Keratinocyte (primary cell): ENCODE measurements around the gene BAZ1A. TPM values are rescaled to one million over a fixed set of nuclear protein-coding genes. Genes with fewer than 3 reads are reported as not detected.

Source experiments
- DNase-seq: peaks from one replicate; pipeline ENCODE4 v3.0.0-alpha.2; 2011; ENCODE audit warnings: low read depth, missing footprints, low spot score
- FAIRE-seq: peaks from 2 replicates; lab custom pipeline; 2011; peaks lifted over from hg19 to GRCh38; lab: Jason Lieb, UNC
- H2AFZ ChIP-seq: 2 replicates; pipeline ENCODE4 v1.6.0; 2012; ENCODE audit warnings: low read length, control low read depth, inconsistent platforms; ENCODE audit not compliant: control insufficient read depth
- H3K27ac ChIP-seq: 2 replicates; pipeline ENCODE4 v1.5.1; 2011; ENCODE audit warnings: low read length; ENCODE audit not compliant: control insufficient read depth, insufficient read depth
- H3K27me3 ChIP-seq: 3 replicates; pipeline ENCODE4 v1.6.0; 2011; ENCODE audit warnings: low read length; ENCODE audit not compliant: control insufficient read depth, insufficient read depth; ENCODE audit errors: extremely low read depth
- H3K36me3 ChIP-seq, 2 experiments: 2 replicates in 1 of 2; 3 replicates in 1 of 2; pipeline ENCODE4 v1.5.1; 2011; ENCODE audit warnings: low read length in 2 of 2, mild to moderate bottlenecking in 1 of 2; ENCODE audit not compliant: control insufficient read depth in 2 of 2, insufficient read depth in 2 of 2; ENCODE audit errors: extremely low read depth in 1 of 2
- H3K4me1 ChIP-seq: 3 replicates; pipeline ENCODE4 v1.5.1; 2011; ENCODE audit warnings: low read length; ENCODE audit not compliant: control insufficient read depth, insufficient read depth; ENCODE audit errors: extremely low read depth
- H3K4me2 ChIP-seq: 3 replicates; pipeline ENCODE4 v1.6.0; 2011; ENCODE audit warnings: low read depth, low read length; ENCODE audit not compliant: control insufficient read depth, insufficient read depth; ENCODE audit errors: extremely low read depth
- H3K4me3 ChIP-seq, 3 experiments: fragments of 200-600 bp in 1 of 3; sonication (generic) in 1 of 3; 2 replicates in 2 of 3; 3 replicates in 1 of 3; pipeline ENCODE4 v1.5.1; 2011 to 2016; ENCODE audit warnings: low read length in 3 of 3, mild to moderate bottlenecking in 3 of 3, control low read depth in 2 of 3, inconsistent platforms in 1 of 3, low read depth in 1 of 3, mixed read lengths in 1 of 3, mixed run types in 1 of 3, moderate library complexity in 1 of 3; ENCODE audit not compliant: control insufficient read depth in 2 of 3, insufficient read depth in 2 of 3; ENCODE audit errors: extremely low read depth in 1 of 3
- H3K79me2 ChIP-seq: 2 replicates; pipeline ENCODE4 v1.6.0; 2012; ENCODE audit warnings: low read length; ENCODE audit not compliant: control insufficient read depth, insufficient read depth
- H3K9ac ChIP-seq: 3 replicates; pipeline ENCODE4 v1.6.0; 2011; ENCODE audit warnings: low read length; ENCODE audit not compliant: control insufficient read depth, insufficient read depth; ENCODE audit errors: extremely low read depth
- H3K9me1 ChIP-seq: 3 replicates; pipeline ENCODE4 v1.6.0; 2011; ENCODE audit warnings: low read length; ENCODE audit not compliant: control insufficient read depth, insufficient read depth; ENCODE audit errors: extremely low read depth
- H3K9me3 ChIP-seq: 2 replicates; pipeline ENCODE4 v1.5.1; 2012; ENCODE audit warnings: low read depth, low read length; ENCODE audit not compliant: control insufficient read depth
- H4K20me1 ChIP-seq: 3 replicates; pipeline ENCODE4 v1.6.0; 2011; ENCODE audit warnings: low read length; ENCODE audit not compliant: control insufficient read depth, insufficient read depth; ENCODE audit errors: extremely low read depth
- EZH2 ChIP-seq: IDR thresholded peaks from one replicate; pipeline ENCODE4 v1.6.1; 2012; ENCODE audit warnings: inconsistent platforms, mild to moderate bottlenecking, low read length, moderate library complexity
- dilution Hi-C: fragments of 300-500 bp; cut with MboI; formaldehyde crosslinking; loops from one replicate; pipeline ENCODE4 v1.7.0; 2020; ENCODE audit warnings: low sequenced_read_pairs; ENCODE audit not compliant: extremely low pct_ligation_motif_present
- polyA plus RNA-seq, 5 experiments: library from polyadenylated mRNA; depleted of rRNA in 3 of 5; stranded (reverse) in 3 of 5; stranded (forward) in 1 of 5; unstranded in 1 of 5; fragments of >200 nt; gene quantifications; 1 replicate in 1 of 5; 2 replicates in 3 of 5; 3 replicates in 1 of 5; pipeline versions ENCODE4 v1.2.1 to v1.2.3, GENCODE V29; 2011 to 2012; ENCODE audit warnings: missing spikeins in 2 of 5, low read depth in 1 of 5, low replicate concordance in 1 of 5
- TF ChIP-seq, protein P1 (sequence below), 3 experiments: IDR thresholded peaks in 1 of 3; conservative IDR thresholded peaks in 1 of 3; optimal IDR thresholded peaks in 1 of 3; 2 replicates in 2 of 3; 3 replicates in 1 of 3; pipeline versions ENCODE3 to v1.5.1; 2011; ENCODE audit warnings: low read length in 3 of 3, mild to moderate bottlenecking in 3 of 3, moderate library complexity in 2 of 3, control low read depth in 1 of 3, inconsistent platforms in 1 of 3; ENCODE audit not compliant: insufficient read depth in 2 of 3; ENCODE audit errors: extremely low read depth in 1 of 3

Gene BAZ1A
- polyA plus RNA-seq, 1 donor (not counting 4 experiments of a cell fraction or from before 2014, with no cell fraction given) = 52.0 TPM

DNA sequence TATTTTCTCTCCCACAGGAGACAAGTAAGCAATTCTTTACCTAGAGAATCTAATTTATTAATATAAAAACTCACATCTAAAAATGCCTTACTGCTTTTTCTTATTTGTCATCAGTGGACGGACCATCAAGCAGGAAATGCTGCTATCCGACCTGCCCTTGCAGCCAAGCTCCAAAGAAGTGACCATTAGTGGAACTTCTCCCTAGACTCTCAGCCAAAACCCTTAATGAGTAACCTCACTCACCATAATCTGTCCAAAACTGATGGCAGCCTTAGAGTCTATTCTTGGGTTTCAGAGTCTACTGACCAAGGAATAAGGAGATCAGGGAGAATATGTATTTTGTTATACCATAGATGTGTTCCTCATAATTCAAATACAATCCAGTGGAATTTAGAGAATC is 99.8 kb downstream of the BAZ1A start:
- no peaks in the 10 kb centered on the region for H4K20me1 ChIP-seq
- H3K4me3 ChIP-seq = no peak overlapping the region
- FAIRE-seq = no peak
- peaks cover 11 to 13% of the 10 kb centered on the region in 2 experiments for H3K36me3 ChIP-seq
- no peak overlapping the region for H2AFZ ChIP-seq
- H3K4me2 ChIP-seq = no peak overlapping the region
- no peaks in the 10 kb centered on the region for H3K9me1 ChIP-seq
- H3K9me3 ChIP-seq = no peaks in the 10 kb centered on the region
- peaks cover under 1% of the 10 kb centered on the region for H3K4me1 ChIP-seq
- no peak overlapping the region for H3K9ac ChIP-seq
- TF ChIP-seq EZH2 = no peak
- TF ChIP-seq, protein P1, sequence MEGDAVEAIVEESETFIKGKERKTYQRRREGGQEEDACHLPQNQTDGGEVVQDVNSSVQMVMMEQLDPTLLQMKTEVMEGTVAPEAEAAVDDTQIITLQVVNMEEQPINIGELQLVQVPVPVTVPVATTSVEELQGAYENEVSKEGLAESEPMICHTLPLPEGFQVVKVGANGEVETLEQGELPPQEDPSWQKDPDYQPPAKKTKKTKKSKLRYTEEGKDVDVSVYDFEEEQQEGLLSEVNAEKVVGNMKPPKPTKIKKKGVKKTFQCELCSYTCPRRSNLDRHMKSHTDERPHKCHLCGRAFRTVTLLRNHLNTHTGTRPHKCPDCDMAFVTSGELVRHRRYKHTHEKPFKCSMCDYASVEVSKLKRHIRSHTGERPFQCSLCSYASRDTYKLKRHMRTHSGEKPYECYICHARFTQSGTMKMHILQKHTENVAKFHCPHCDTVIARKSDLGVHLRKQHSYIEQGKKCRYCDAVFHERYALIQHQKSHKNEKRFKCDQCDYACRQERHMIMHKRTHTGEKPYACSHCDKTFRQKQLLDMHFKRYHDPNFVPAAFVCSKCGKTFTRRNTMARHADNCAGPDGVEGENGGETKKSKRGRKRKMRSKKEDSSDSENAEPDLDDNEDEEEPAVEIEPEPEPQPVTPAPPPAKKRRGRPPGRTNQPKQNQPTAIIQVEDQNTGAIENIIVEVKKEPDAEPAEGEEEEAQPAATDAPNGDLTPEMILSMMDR (optimal IDR thresholded peaks at IDR 0.05 in 1 of 3, IDR thresholded peaks at IDR 0.05 in 1 of 3, conservative IDR thresholded peaks at IDR 0.05 in 1 of 3; ENCODE audit: extremely low read depth in 1 of 3, insufficient read depth in 2 of 3, low read length in 3 of 3) = no peak
- no peak overlapping the region for H3K27ac ChIP-seq
- no peak for DNase-seq
- H3K27me3 ChIP-seq = no peaks in the 10 kb centered on the region
- no peaks in the 10 kb centered on the region for H3K79me2 ChIP-seq
- dilution Hi-C loops = no loop called here

DNA sequence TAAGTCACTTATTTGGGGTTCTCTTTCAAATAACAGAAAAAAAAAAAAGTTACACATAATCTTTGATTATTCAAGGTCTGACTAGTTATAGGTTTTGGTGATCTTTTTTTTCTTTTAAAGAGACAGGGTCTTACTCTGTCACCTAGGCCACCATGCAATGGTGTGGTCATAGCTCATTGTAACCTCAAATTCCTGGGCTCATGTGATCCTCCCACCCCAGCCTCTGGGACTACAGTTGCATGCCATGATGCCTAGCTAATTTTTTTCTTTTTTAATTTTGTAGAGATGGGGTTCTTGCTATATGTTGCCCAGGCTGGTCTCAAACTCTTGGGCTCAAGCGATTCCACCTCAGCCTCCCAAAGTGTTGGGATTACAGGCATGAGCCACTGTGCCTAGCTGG is 104.3 kb downstream of the BAZ1A start:
- no peaks in the 10 kb centered on the region for H3K4me1 ChIP-seq
- no peaks in the 10 kb centered on the region for H3K9me1 ChIP-seq
- H3K9me3 ChIP-seq = no peaks in the 10 kb centered on the region
- H3K27me3 ChIP-seq = no peaks in the 10 kb centered on the region
- peaks cover 7 to 12% of the 10 kb centered on the region in 2 experiments for H3K36me3 ChIP-seq
- H3K4me2 ChIP-seq = no peak overlapping the region
- no peak for DNase-seq
- H3K27ac ChIP-seq = no peak overlapping the region
- dilution Hi-C loops = no loop called here
- no peak overlapping the region for H3K4me3 ChIP-seq
- FAIRE-seq = no peak
- no peaks in the 10 kb centered on the region for H3K79me2 ChIP-seq
- no peak overlapping the region for H2AFZ ChIP-seq
- H4K20me1 ChIP-seq = no peaks in the 10 kb centered on the region
- no peak overlapping the region for H3K9ac ChIP-seq
- TF ChIP-seq, protein P1 (optimal IDR thresholded peaks at IDR 0.05 in 1 of 3, IDR thresholded peaks at IDR 0.05 in 1 of 3, conservative IDR thresholded peaks at IDR 0.05 in 1 of 3; ENCODE audit: extremely low read depth in 1 of 3, insufficient read depth in 2 of 3, low read length in 3 of 3) = no peak
- TF ChIP-seq EZH2 = no peak
